ENCODE data around the gene SS18. TPM values are rescaled to one million over a fixed set of nuclear protein-coding genes. Genes with fewer than 3 reads are reported as not detected.

The SS18 gene
- total and polyA plus RNA-seq, 8 donors = 56.9 to 100 (median 91.8) TPM

- no peaks in the 10 kb centered on the region for H3K27me3 ChIP-seq
- no peaks in the 10 kb centered on the region for H3K4me1 ChIP-seq
- H3K36me3 ChIP-seq = no peaks in the 10 kb centered on the region
- H3K27ac ChIP-seq = no peak overlapping the region
- no peaks in the 10 kb centered on the region for H3K9me3 ChIP-seq
- peak; percentile 47 for ATAC-seq
- no peak for DNase-seq
- intact Hi-C loops (cut with DNase I) = no loop called here
- TF ChIP-seq CTCF (IDR thresholded peaks at IDR 0.05) = no peak
- H3K4me3 ChIP-seq = no peak overlapping the region
Measured at GRCh38 chr18:25985707-25986394, 104.6 kb downstream of the SS18 start.

GRCh38 chr18:25983730-25984129, 106.7 kb downstream of the SS18 start:
- H3K27me3 ChIP-seq = no peaks in the 10 kb centered on the region
- ATAC-seq (no peak), DNase-seq (no peak)
- no peaks in the 10 kb centered on the region for H3K9me3 ChIP-seq
- intact Hi-C loops (cut with DNase I) = no loop called here
- no peak overlapping the region for H3K4me3 ChIP-seq
- no peaks in the 10 kb centered on the region for H3K4me1 ChIP-seq
- no peaks in the 10 kb centered on the region for H3K36me3 ChIP-seq
- no peak for TF ChIP-seq CTCF (IDR thresholded peaks at IDR 0.05)
- H3K27ac ChIP-seq = no peak overlapping the region

- no peaks in the 10 kb centered on the region for H3K9me3 ChIP-seq
- intact Hi-C loops (cut with DNase I) = no loop called here
- H3K27ac ChIP-seq = no peak overlapping the region
- ATAC-seq = no peak
- DNase-seq = no peak
- H3K4me3 ChIP-seq = no peak overlapping the region
- no peaks in the 10 kb centered on the region for H3K36me3 ChIP-seq
- no peak for TF ChIP-seq CTCF (IDR thresholded peaks at IDR 0.05)
- no peaks in the 10 kb centered on the region for H3K4me1 ChIP-seq
- no peaks in the 10 kb centered on the region for H3K27me3 ChIP-seq
Measured at GRCh38 chr18:25982961-25983360, 107.5 kb downstream of the SS18 start.

GRCh38 chr18:25982153-25982552, 108.3 kb downstream of the SS18 start:
- no peak overlapping the region for H3K4me3 ChIP-seq
- H3K27ac ChIP-seq = no peak overlapping the region
- ATAC-seq = peak; percentile 58
- no peaks in the 10 kb centered on the region for H3K4me1 ChIP-seq
- H3K27me3 ChIP-seq = no peaks in the 10 kb centered on the region
- DNase-seq = no peak
- H3K36me3 ChIP-seq = no peaks in the 10 kb centered on the region
- intact Hi-C loops (cut with DNase I) = no loop called here
- TF ChIP-seq CTCF (IDR thresholded peaks at IDR 0.05) = no peak
- no peaks in the 10 kb centered on the region for H3K9me3 ChIP-seq

GRCh38 chr18:25979369-25980040, 110.9 kb downstream of the SS18 start:
- Histone ChIP-seq H3K9me3 (no peaks in the 10 kb centered on the region), H3K4me1 (no peaks in the 10 kb centered on the region), H3K27me3 (no peaks in the 10 kb centered on the region), H3K27ac (no peak overlapping the region), H3K4me3 (no peak overlapping the region), H3K36me3 (no peaks in the 10 kb centered on the region)
- DNase-seq (no peak), ATAC-seq (no peak)
- TF ChIP-seq CTCF (IDR thresholded peaks at IDR 0.05) = no peak
- intact Hi-C loops (cut with DNase I) = no loop called here
